HUES48 (cell line): ENCODE data around the gene PCMT1.
A peak's percentile ranks its signal among the peaks of the same experiment; 100 is the strongest.
"Not testable (repeated sequence)": the region's sequence is repeated elsewhere in the genome, so short reads cannot be mapped to it uniquely, and the experiment has no call there.

ENCODE experiments used
- H3K27ac ChIP-seq: one replicate; pipeline ENCODE4 v1.7.0; 2013; ENCODE audit warnings: low read depth, low read length, inconsistent platforms
- H3K27me3 ChIP-seq: 2 replicates; pipeline ENCODE4 v1.6.1; 2013; ENCODE audit warnings: mild to moderate bottlenecking, low read length; ENCODE audit not compliant: control insufficient read depth, insufficient read depth
- H3K36me3 ChIP-seq: 2 replicates; pipeline ENCODE4 v1.6.1; 2013; ENCODE audit warnings: low read length; ENCODE audit not compliant: control insufficient read depth, insufficient read depth
- H3K4me1 ChIP-seq: 2 replicates; pipeline ENCODE4 v1.6.1; 2013; ENCODE audit warnings: mild to moderate bottlenecking, low read length; ENCODE audit not compliant: control insufficient read depth, insufficient read depth
- H3K4me3 ChIP-seq: 2 replicates; pipeline ENCODE4 v1.5.1; 2013; ENCODE audit warnings: mild to moderate bottlenecking, low read depth, low read length
- H3K9ac ChIP-seq: 2 replicates; pipeline ENCODE4 v1.6.1; 2013; ENCODE audit warnings: mild to moderate bottlenecking, low read depth, low read length, moderate library complexity
- H3K9me3 ChIP-seq: 2 replicates; pipeline ENCODE4 v1.6.1; 2013; ENCODE audit warnings: low read length; ENCODE audit not compliant: control insufficient read depth, insufficient read depth

PCMT1 gene

GRCh38 chr6:149725785-149726184 is 23.8 kb upstream of the PCMT1 start:
- Histone ChIP-seq H3K4me1 (no peaks in the 10 kb centered on the region), H3K4me3 (no peak overlapping the region), H3K27ac (no peak overlapping the region), H3K36me3 (peaks cover 79% of the 10 kb centered on the region), H3K27me3 (no peaks in the 10 kb centered on the region), H3K9ac (no peak overlapping the region), H3K9me3 (no peaks in the 10 kb centered on the region)

DNA sequence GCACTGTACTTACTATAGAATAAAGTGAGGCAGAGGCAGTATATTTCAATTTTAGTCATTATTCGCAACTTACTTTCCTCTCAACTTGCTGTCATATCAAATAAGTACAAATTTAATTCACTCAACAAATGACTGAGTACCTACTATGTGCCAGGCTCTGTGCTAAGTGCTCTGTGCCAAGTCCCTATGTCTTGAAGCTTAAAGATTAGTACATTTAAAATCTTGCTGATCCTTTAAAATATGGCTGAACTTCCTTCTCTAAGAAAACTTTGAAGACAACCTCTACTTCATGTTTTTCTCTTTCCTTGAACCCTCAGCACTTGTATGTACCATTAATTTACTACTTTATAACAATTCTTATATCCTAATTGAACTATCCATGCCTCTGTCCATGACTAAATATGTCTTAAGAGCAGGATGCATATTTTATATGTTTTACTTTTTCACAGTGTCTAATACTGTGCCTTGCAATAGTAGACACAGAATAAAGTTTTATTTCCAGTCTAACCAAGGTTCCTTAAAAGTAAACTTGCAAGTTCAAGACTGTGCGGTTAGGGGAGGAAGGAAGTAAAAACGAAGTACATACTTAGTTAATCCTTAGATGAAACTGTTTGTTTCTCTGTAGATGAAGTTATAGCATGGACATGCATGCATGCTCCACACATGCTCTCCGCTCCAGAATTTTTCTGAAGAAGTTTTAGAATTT is 21.6 kb upstream of the PCMT1 start:
- H3K4me3 ChIP-seq = no peak overlapping the region

GRCh38 chr6:149728499-149729234 is 20.9 kb upstream of the PCMT1 start:
- Histone ChIP-seq H3K27ac (no peak overlapping the region), H3K36me3 (peaks cover 91% of the 10 kb centered on the region), H3K9ac (no peak overlapping the region), H3K27me3 (no peaks in the 10 kb centered on the region), H3K4me3 (no peak overlapping the region), H3K4me1 (no peaks in the 10 kb centered on the region), H3K9me3 (no peaks in the 10 kb centered on the region)

More for the DNA sequence above, 21.6 kb upstream of the PCMT1 start:
- H3K27me3 ChIP-seq = no peaks in the 10 kb centered on the region
- H3K4me1 ChIP-seq = no peaks in the 10 kb centered on the region
- no peaks in the 10 kb centered on the region for H3K9me3 ChIP-seq
- no peak overlapping the region for H3K27ac ChIP-seq
- no peak overlapping the region for H3K9ac ChIP-seq
- peaks cover 91% of the 10 kb centered on the region for H3K36me3 ChIP-seq

DNA sequence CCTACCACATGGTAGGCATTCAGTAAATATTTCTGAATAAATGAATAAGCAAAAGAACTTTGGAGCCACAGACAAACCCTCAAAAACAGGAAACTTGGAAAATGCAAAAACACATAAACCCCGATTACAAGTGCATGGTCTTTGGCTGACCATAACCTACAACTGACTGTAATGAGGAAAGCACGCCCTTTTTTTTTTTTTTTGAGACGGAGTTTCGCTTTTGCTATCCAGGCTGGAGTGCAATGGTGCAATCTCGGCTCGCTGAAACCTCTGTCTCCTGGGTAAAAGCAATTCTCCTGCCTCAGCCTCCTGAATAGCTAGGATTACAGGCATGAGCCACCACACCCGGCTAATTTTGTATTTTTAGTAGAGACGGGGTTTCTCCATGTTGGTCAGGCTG is 19.7 kb upstream of the PCMT1 start:
- no peaks in the 10 kb centered on the region for H3K4me1 ChIP-seq
- no peak overlapping the region for H3K27ac ChIP-seq
- no peak overlapping the region for H3K9ac ChIP-seq
- H3K9me3 ChIP-seq = no peaks in the 10 kb centered on the region
- H3K4me3 ChIP-seq = no peak overlapping the region
- H3K27me3 ChIP-seq = no peaks in the 10 kb centered on the region
- H3K36me3 ChIP-seq = peaks cover 91% of the 10 kb centered on the region

GRCh38 chr6:149733089-149733720 is 16.3 kb upstream of the PCMT1 start:
- Histone ChIP-seq H3K4me1 (no peaks in the 10 kb centered on the region), H3K27me3 (no peaks in the 10 kb centered on the region), H3K4me3 (no peak overlapping the region), H3K36me3 (peaks cover 90% of the 10 kb centered on the region), H3K27ac (no peak overlapping the region), H3K9me3 (no peaks in the 10 kb centered on the region), H3K9ac (no peak overlapping the region)

DNA sequence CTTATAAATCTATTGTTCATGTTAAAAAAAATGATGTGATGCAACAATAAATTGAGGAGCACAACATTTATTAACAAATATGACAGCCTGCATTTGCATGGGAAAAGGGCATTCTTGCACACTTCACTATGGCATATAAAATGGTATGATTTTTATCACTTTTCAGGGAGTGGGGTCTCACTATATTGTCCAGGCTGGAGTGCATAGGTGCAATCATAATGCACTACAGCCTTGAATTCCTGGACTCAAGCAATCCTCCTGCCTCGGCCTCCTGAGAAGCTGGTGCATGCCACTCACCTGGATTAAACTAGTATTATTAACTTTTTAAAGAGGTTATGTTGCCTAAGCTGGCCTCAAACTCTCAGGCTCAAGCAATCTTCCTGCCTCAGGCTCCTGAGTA is 14.6 kb upstream of the PCMT1 start:
- H3K9ac ChIP-seq = no peak overlapping the region
- H3K36me3 ChIP-seq = peaks cover 90% of the 10 kb centered on the region
- no peak overlapping the region for H3K4me3 ChIP-seq
- no peaks in the 10 kb centered on the region for H3K4me1 ChIP-seq
- no peak overlapping the region for H3K27ac ChIP-seq
- no peaks in the 10 kb centered on the region for H3K9me3 ChIP-seq
- H3K27me3 ChIP-seq = no peaks in the 10 kb centered on the region

DNA sequence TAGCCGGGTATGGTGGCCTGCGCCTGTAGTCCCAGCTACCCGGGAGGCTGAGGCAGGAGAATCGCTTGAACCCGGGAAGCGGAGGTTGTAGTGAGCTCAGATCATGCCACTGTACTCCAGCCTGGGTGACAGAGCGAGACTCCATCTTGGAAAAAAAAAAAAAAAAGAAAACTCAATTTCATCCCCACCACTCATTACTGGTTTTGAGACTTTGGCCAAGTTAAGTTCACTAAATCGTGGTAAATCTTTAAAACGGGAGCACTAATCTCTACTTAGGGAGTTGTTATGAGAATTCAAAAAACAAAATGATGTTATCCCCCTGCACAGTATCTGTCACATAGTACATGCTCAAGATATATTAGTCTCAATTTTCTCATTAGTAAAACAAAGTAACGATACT is 4.3 kb upstream of the PCMT1 start:
- H3K9ac ChIP-seq, H3K27ac ChIP-seq, H3K9me3 ChIP-seq, H3K27me3 ChIP-seq: not testable (repeated sequence)
- H3K4me1 ChIP-seq = 0 out of 2 replicates have a peak, but pooled peaks cover 11% of the 10 kb centered on the region
- peaks cover 34% of the 10 kb centered on the region for H3K36me3 ChIP-seq
- peak overlapping the region; percentile 92 for H3K4me3 ChIP-seq

DNA sequence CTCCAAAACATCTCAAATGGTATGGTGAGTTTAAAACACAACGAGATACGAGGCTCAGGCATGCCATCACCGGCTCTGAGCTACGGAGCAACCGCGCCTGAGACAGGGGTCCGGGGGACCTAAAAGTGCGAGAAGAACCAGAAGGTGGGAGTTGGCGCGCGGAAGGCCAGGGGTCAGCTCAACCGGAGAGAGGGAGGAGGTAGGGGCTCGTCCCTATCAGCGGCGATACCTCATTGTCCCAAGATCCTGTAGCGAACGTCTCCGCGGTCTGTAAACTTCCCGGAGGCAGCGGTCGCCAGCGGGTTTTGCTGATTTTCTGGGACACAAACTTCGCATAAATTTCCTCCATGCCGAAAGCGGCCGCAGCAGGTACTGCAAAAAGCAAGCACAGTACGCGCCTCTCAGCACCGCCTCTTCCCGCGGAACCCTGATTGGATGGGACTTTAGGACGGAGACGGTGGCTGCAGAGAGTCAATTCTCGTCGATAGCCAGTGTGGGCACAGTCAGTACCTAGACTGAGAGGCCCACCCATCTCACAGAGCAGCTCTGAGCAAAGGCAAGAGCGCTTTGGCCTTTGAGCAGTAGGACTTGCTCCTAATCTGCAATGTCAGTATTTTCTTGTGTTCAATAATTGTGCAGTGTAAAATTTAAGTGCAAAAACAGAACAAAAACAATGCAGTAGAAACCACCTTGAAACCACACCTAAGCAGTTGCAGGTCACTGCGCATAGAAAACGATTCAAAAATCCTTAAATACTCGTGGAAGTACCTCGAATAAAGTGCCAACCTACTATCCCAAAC is 3.2 kb upstream of the PCMT1 start, which contains the start of gene NUP43:
TSS of gene NUP43 (minus strand) at position 383 of the 800 bp plus-strand sequence. CDS start at position 349, 34 bp downstream.
- Histone ChIP-seq H3K36me3 (peaks cover 23% of the 10 kb centered on the region), H3K27ac (peak within 1 kb of the TSS; percentile 91), H3K4me1 (0 out of 2 replicates have a peak, but pooled peaks cover 14% of the 10 kb centered on the region), H3K9ac (peak within 1 kb of the TSS; percentile 84), H3K27me3 (no peaks in the 10 kb centered on the region), H3K4me3 (peak within 1 kb of the TSS; percentile 92), H3K9me3 (no peaks in the 10 kb centered on the region)

DNA sequence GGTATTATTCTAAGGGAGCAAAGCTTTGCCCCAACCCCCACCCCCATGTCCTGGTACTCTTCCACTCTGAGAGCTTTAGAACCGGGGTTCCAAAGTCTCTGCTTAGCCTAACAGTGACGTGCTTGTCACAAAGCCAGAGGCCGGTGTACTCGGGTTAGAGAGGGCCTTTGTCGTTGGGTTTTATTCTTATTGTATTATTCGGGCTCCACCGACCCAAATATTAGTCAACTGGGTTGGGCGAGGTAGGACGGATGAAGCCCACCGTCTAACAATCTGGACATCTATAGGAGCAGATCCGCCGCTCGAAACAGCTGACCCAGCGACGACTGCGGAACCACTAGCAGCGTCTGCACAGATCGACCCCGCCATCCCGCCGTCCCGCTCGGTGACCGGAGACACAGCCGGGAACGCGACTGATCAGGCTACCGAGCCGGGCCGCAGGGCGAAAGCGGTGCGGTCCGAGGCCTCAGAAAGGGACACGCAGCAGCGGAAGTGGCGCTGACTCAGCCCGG is 403 bp upstream of the PCMT1 start:
- Histone ChIP-seq H3K27ac (peak overlapping the region; percentile 96), H3K9ac (peak overlapping the region; percentile 73; the same call in 1 of the 2 replicates), H3K4me3 (peak overlapping the region; percentile 96), H3K4me1 (0 out of 2 replicates have a peak, but pooled peaks cover 14% of the 10 kb centered on the region)
- not testable (repeated sequence) for H3K27me3 ChIP-seq, H3K9me3 ChIP-seq, H3K36me3 ChIP-seq

DNA sequence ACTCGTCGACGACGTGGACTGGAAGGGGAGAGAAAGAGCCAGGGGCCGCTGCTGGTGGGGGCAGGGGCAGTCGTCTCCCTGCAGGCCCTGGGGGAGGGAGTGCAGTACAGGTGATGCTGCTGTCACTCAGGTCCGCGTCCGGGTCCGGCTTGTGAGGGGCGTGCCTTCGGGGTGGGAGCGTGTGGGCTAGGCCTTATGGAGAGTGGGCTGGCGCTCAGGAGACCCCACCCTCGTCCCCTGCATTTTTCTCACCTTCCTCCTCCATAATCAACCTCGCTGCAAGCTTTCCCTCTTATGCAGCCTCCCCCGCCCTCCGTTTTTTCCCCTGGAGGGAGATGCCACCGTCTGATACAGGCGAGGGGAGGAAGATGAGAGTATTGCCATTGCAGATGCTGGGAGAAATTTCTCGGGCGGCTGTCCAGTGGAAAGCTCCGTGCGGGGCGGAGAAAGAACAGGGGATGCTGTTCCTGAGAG is 632 bp downstream of the PCMT1 start:
- no peaks in the 10 kb centered on the region for H3K9me3 ChIP-seq
- no peaks in the 10 kb centered on the region for H3K36me3 ChIP-seq
- H3K4me1 ChIP-seq = 0 out of 2 replicates have a peak, but pooled peaks cover 14% of the 10 kb centered on the region
- no peaks in the 10 kb centered on the region for H3K27me3 ChIP-seq
- peak overlapping the region; percentile 96 for H3K4me3 ChIP-seq
- peak overlapping the region; percentile 96 for H3K27ac ChIP-seq
- H3K9ac ChIP-seq = peak overlapping the region; percentile 88
